Raji (cell line): ENCODE data around the gene GPR85.

Experiments used
- POLR2A ChIP-seq: IDR thresholded peaks from 2 replicates; pipeline ENCODE4 v1.6.1; 2011; ENCODE audit warnings: low read depth, low read length, control low read depth; ENCODE audit not compliant: insufficient read depth

Gene GPR85

GRCh38 chr7:113086431-113086888 is at the start of gene GPR85:
Gene GPR85, minus strand, starts transcription at chr7:113086827. Its CDS starts 2,106 bp downstream, at chr7:113084721.
- TF ChIP-seq POLR2A = no peak

- TF ChIP-seq POLR2A = no peak
Observed at GRCh38 chr7:113134025-113134424, 47.4 kb upstream of the GPR85 start.

GRCh38 chr7:113131367-113131766 is 44.7 kb upstream of the GPR85 start:
- TF ChIP-seq POLR2A = no peak

GRCh38 chr7:113128031-113128430 is 41.4 kb upstream of the GPR85 start:
- TF ChIP-seq POLR2A = no peak

GRCh38 chr7:113125728-113126127 is 39.1 kb upstream of the GPR85 start:
- TF ChIP-seq POLR2A = no peak

- TF ChIP-seq POLR2A = no peak
Observed at GRCh38 chr7:113122744-113123143, 36.1 kb upstream of the GPR85 start.

GRCh38 chr7:113120647-113121046 is 34.0 kb upstream of the GPR85 start:
- no peak for TF ChIP-seq POLR2A

- TF ChIP-seq POLR2A = no peak
Observed at GRCh38 chr7:113119429-113119828, 32.8 kb upstream of the GPR85 start.

- TF ChIP-seq POLR2A = peak; percentile 64
Observed at GRCh38 chr7:113118074-113118959, 31.7 kb upstream of the GPR85 start, which contains the start of gene SMIM30. Gene SMIM30, minus strand, starts transcription at chr7:113118554. Its CDS starts 976 bp downstream, at chr7:113117578.

- no peak for TF ChIP-seq POLR2A
Observed at GRCh38 chr7:113113912-113114311, 27.3 kb upstream of the GPR85 start.

- no peak for TF ChIP-seq POLR2A
Observed at GRCh38 chr7:113109718-113110117, 23.1 kb upstream of the GPR85 start.

- TF ChIP-seq POLR2A = no peak
Observed at GRCh38 chr7:113100121-113100603, 13.5 kb upstream of the GPR85 start.

GRCh38 chr7:113099284-113099919 is 12.8 kb upstream of the GPR85 start:
- TF ChIP-seq POLR2A = no peak

GRCh38 chr7:113094517-113095249 is 8.1 kb upstream of the GPR85 start:
- TF ChIP-seq POLR2A = no peak

GRCh38 chr7:113093561-113093960 is 6.9 kb upstream of the GPR85 start:
- TF ChIP-seq POLR2A = no peak

GRCh38 chr7:113092762-113093161 is 6.1 kb upstream of the GPR85 start:
- no peak for TF ChIP-seq POLR2A
